Prostate gland (tissue), 2 donors: ENCODE measurements around the gene FRMD4A. TPM values are rescaled to one million over a fixed set of nuclear protein-coding genes. Genes with fewer than 3 reads are reported as not detected.

Experiments used
- DNase-seq: peaks from one replicate; pipeline ENCODE4 v3.0.0-alpha.2; 2019; ENCODE audit warnings: low spot score
- H3K27ac ChIP-seq, 2 donors: fragments of 200-600 bp; sonication (generic); 2 replicates each; pipeline ENCODE4 v1.5.1; 2017 to 2019
- H3K27me3 ChIP-seq: fragments of 200-600 bp; sonication (generic); replicated peaks from 2 replicates; pipeline ENCODE4 v1.5.1; 2019; ENCODE audit not compliant: insufficient read depth
- H3K36me3 ChIP-seq, 2 donors: fragments of 200-600 bp; sonication (generic); 1 replicate in 1 of 2; 2 replicates in 1 of 2; pipeline versions ENCODE4 v1.5.1 to v1.8.1; 2017 to 2019
- H3K4me1 ChIP-seq: fragments of 200-600 bp; sonication (generic); replicated peaks from 2 replicates; pipeline ENCODE4 v1.5.1; 2019
- H3K4me3 ChIP-seq, 2 donors: fragments of 200-600 bp; sonication (generic); 2 replicates each; pipeline ENCODE4 v1.5.1; 2017 to 2019
- H3K9me3 ChIP-seq: fragments of 200-600 bp; sonication (generic); 2 replicates; pipeline ENCODE4 v1.5.1; 2017
- POLR2A ChIP-seq: fragments of 450-650 bp; IDR thresholded peaks from one replicate; pipeline ENCODE4 v1.6.1; 2016; ENCODE audit warnings: antibody characterized with exemption, mild to moderate bottlenecking
- POLR2AphosphoS5 ChIP-seq: sonication (generic); formaldehyde crosslinking; IDR thresholded peaks from one replicate; pipeline ENCODE4 v1.6.1; 2017; ENCODE audit warnings: antibody characterized with exemption
- WGBS: methylation state at CpG from one replicate; pipeline ENCODE4 v1.1.5; 2018; 5-methylcytosine and 5-hydroxymethylcytosine counted together
- intact Hi-C: fragments of 100-400 bp; cut with DNase I; formaldehyde crosslinking; loops from one replicate; pipeline ENCODE4 v1.14.2; 2022
- total RNA-seq, 2 donors: library from RNA; depleted of rRNA; stranded (reverse); fragments of >200 nt; gene quantifications; one replicate each; pipeline ENCODE4 v1.1.0, GENCODE V29; 2016
- TF ChIP-seq, protein P1 (sequence below), 4 experiments: fragments of 200-600 bp in 2 of 4; fragments of 450-650 bp in 2 of 4; sonication (generic) in 2 of 4; IDR thresholded peaks; 1 replicate in 3 of 4; 2 replicates in 1 of 4; pipeline ENCODE4 v1.5.1; 2016 to 2019; ENCODE audit warnings: antibody characterized with exemption in 4 of 4, mild to moderate bottlenecking in 2 of 4, moderate library complexity in 2 of 4

FRMD4A gene
- total RNA-seq, 2 donors from 2014 or later = 38.0 to 53.2 TPM

DNA sequence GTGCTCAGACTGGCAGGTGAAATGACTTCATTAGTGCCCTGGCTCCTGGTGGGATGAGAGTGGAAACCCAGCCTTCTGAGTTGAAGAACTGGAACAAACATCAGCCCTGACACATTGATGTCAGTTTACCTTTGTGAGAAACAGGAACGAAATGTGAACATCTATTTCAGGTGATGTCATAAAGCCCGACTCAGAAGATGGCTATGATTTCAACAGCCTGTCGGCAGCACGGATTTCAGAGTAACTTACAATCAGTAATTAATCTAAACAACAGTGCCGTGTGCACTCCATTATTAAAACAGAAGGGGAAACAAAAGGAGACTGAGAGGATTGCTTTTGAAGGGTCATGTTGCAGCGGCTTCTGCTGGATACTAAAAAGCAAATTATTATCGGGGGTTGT, 243.2 kb downstream of the FRMD4A start:
- no peak overlapping the region for H3K4me3 ChIP-seq
- no peak overlapping the region for H3K27ac ChIP-seq
- no peaks in the 10 kb centered on the region for H3K9me3 ChIP-seq
- no peak for DNase-seq
- intact Hi-C loops = no loop called here
- TF ChIP-seq POLR2AphosphoS5 (no peak), POLR2A (no peak)
- TF ChIP-seq, protein P1, sequence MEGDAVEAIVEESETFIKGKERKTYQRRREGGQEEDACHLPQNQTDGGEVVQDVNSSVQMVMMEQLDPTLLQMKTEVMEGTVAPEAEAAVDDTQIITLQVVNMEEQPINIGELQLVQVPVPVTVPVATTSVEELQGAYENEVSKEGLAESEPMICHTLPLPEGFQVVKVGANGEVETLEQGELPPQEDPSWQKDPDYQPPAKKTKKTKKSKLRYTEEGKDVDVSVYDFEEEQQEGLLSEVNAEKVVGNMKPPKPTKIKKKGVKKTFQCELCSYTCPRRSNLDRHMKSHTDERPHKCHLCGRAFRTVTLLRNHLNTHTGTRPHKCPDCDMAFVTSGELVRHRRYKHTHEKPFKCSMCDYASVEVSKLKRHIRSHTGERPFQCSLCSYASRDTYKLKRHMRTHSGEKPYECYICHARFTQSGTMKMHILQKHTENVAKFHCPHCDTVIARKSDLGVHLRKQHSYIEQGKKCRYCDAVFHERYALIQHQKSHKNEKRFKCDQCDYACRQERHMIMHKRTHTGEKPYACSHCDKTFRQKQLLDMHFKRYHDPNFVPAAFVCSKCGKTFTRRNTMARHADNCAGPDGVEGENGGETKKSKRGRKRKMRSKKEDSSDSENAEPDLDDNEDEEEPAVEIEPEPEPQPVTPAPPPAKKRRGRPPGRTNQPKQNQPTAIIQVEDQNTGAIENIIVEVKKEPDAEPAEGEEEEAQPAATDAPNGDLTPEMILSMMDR (IDR thresholded peaks at IDR 0.05) = no peak
- H3K4me1 ChIP-seq = no peaks in the 10 kb centered on the region
- WGBS = 71% methylated on average over 7 of the region's 7 CpGs
- no peaks in the 10 kb centered on the region for H3K27me3 ChIP-seq
- H3K36me3 ChIP-seq = no peaks in the 10 kb centered on the region

DNA sequence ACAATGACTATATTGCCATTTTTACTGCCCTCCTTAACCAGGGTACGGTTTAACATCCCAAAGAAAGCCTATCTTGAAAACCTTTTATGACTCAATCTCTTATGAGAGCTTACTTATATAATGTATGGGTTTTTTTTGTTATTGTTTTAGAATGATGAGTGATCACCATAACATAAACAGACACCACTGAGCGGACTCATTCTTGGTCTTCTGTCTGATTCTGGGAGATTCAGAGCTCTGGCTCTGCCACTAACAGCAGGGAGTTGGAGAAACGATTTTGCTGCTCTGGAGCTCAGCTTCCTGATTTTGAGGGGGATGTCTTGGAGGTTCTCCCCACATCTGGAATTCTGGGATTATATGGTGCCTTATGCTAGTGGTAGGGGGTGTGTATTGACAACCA, 244.1 kb downstream of the FRMD4A start:
- H3K27ac ChIP-seq = no peak overlapping the region
- intact Hi-C loops = no loop called here
- WGBS = 80% methylated on average over 3 of the region's 3 CpGs

DNA sequence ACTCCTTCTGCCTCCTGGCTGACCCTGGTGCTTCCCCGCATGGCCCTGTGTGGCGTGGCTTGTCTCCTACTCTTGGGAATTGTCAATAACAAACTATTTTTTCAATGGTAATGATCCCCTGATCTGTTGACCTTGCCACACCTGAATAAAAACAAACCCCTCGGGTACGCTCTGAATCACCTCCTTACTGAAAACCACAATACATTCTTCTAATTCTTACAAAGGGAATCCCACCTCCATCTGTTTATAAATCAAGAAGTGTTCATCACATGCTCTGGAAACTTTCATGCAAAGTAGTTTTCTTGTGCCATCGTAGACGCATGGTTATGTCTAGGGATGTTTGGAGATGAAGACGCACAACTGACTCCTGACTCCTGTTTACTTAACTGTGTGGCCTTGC, 245.8 kb downstream of the FRMD4A start:
- Histone ChIP-seq H3K4me1 (no peaks in the 10 kb centered on the region), H3K36me3 (no peaks in the 10 kb centered on the region), H3K4me3 (no peak overlapping the region), H3K9me3 (no peaks in the 10 kb centered on the region), H3K27ac (no peak overlapping the region), H3K27me3 (no peaks in the 10 kb centered on the region)
- TF ChIP-seq POLR2A (no peak), POLR2AphosphoS5 (no peak)
- TF ChIP-seq, protein P1 (IDR thresholded peaks at IDR 0.05) = no peak
- intact Hi-C loops = no loop called here
- 91% methylated on average over 7 of the region's 7 CpGs for WGBS
- DNase-seq = no peak

More for the DNA sequence above, 244.1 kb downstream of the FRMD4A start:
- Histone ChIP-seq H3K9me3 (no peaks in the 10 kb centered on the region), H3K4me3 (no peak overlapping the region), H3K27me3 (no peaks in the 10 kb centered on the region), H3K4me1 (no peaks in the 10 kb centered on the region), H3K36me3 (no peaks in the 10 kb centered on the region)
- no peak for TF ChIP-seq POLR2A
- TF ChIP-seq POLR2AphosphoS5 = no peak
- TF ChIP-seq, protein P1 (IDR thresholded peaks at IDR 0.05) = no peak
- DNase-seq = no peak

DNA sequence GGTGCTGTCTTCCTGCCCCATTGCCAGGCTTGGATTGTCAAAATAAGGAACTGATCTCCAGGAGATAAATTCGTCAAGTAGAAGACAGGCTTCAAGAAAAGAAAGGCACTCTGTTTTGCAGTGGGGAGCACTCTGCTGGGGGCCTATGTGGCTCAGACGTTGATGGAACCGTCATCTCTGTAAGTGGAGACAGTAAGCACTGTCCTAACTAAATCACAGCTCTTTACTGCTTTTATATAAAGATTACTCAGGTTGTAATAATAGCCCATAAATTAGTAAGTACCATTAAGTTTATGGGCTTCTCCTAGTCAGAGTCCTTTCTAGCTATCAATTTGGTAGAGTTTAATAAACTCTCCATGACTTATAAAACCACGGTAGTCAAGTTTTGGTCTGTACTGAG, 249.9 kb downstream of the FRMD4A start:
- no peaks in the 10 kb centered on the region for H3K27me3 ChIP-seq
- intact Hi-C loops = no loop called here

DNA sequence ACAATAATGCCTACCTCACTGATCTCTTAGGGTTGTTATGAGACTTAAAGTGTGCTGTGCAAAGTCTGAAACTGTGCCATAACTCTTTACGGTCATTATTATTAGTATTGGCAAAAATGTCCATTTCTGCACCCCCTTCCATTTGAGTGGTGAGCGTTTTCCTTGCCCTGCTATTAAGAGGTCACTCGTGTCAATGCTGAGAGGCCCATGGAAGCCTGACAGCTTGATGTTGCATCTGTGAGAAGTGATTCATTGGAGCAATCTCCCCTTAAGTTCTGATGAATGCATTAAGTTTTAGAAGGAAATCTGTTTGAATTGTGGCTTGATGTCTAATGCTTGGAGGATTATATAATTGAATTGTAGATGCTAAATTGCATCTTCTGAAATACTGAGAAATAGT, 253.3 kb downstream of the FRMD4A start:
- H3K9me3 ChIP-seq = no peaks in the 10 kb centered on the region
- H3K27ac ChIP-seq = no peak overlapping the region

More for the DNA sequence above, 249.9 kb downstream of the FRMD4A start:
- Histone ChIP-seq H3K4me1 (no peaks in the 10 kb centered on the region), H3K4me3 (no peak overlapping the region), H3K27ac (no peak overlapping the region), H3K9me3 (no peaks in the 10 kb centered on the region), H3K36me3 (no peaks in the 10 kb centered on the region)
- TF ChIP-seq POLR2A (no peak), POLR2AphosphoS5 (no peak)
- TF ChIP-seq, protein P1 (IDR thresholded peaks at IDR 0.05) = no peak
- 53% methylated on average over 4 of the region's 4 CpGs for WGBS
- no peak for DNase-seq

More for the DNA sequence above, 253.3 kb downstream of the FRMD4A start:
- TF ChIP-seq POLR2A (no peak), POLR2AphosphoS5 (no peak)
- Histone ChIP-seq H3K4me3 (no peak overlapping the region), H3K4me1 (no peaks in the 10 kb centered on the region), H3K27me3 (no peaks in the 10 kb centered on the region), H3K36me3 (no peaks in the 10 kb centered on the region)
- WGBS = 90% methylated on average over 3 of the region's 3 CpGs
- intact Hi-C loops = no loop called here
- DNase-seq = no peak
